Measurements from ENCODE around the gene ITIH4. TPM values are rescaled to one million over a fixed set of nuclear protein-coding genes. Genes with fewer than 3 reads are reported as not detected.
A peak's percentile ranks its signal among the peaks of the same experiment; 100 is the strongest.

Gene ITIH4
- total RNA-seq, 2 donors from 2014 or later, result 21.8 to 24.5 TPM

DNA sequence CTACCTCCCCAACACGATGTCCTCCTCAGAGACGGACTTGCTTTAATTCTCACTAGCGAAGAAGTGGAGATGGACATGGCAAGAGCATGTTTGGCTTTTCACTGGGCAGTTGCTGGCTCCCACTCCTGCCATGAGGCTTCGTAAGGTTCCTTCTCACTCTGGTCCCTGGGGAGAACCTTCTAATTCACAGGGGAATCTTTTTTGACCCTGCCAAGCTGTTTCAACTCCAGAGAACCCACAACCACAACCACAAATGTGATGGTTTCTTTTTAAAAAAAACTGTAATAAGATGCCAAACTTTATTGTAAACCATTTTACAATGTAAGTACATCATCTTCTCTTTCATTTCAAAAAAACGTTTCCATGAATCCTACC is 6.0 kb upstream of the ITIH4 start:
- Mint-ChIP-seq H3K27me3 (ENCODE audit: low read depth) (no peaks in the 10 kb centered on the region), H3K27ac (no peak overlapping the region), H3K36me3 (ENCODE audit: insufficient read depth in 2 of 2) (peaks cover 0 to 2% of the 10 kb centered on the region in 2 donors), H3K9me3 (no peaks in the 10 kb centered on the region), H3K4me1 (ENCODE audit: low read depth) (peaks cover 14% of the 10 kb centered on the region), H3K4me3 (no peak overlapping the region)
- no peak for ATAC-seq (replicated peaks in 1 of 2)
- DNase-seq, result no peak

DNA sequence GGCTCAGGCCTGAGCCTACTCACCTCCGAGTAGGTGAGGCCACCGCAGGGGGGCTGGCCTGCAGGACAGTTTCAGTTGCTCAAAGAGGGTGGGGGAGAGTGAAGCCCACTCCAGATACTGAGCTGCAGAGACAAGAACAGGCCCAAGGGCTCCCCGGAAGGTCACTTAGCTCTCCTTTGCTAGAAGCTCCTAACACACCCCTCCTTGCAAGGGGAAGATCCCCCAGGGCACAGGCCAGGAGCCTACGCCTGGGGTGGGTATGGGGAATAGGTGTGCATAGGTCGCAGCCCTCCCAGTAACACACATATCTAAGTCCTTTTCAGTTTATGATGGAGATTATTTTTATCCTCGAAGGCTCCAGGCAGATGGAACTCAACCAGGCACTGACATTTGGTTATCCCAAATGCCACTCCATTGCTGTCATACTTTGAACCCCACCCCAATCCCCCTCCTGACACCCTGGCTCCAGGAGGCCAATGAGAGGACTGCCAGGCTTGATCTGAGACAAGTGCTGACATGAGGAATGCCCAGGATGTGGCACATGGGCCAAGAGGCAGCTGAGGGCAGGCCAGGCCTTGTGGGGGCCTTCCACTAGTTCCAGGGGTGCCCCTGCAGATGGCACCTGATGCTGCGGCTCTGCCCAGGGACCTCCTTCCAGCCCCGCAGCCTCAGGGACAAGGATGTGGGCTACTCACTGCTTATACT is 5.4 kb upstream of the ITIH4 start:
- ATAC-seq (replicated peaks in 1 of 2) (no peak), DNase-seq (no peak)
- Mint-ChIP-seq H3K27me3 (ENCODE audit: low read depth) (no peaks in the 10 kb centered on the region), H3K36me3 (ENCODE audit: insufficient read depth in 2 of 2) (peaks cover 0 to 2% of the 10 kb centered on the region in 2 donors), H3K4me1 (ENCODE audit: low read depth) (peaks cover 19% of the 10 kb centered on the region), H3K27ac (no peak overlapping the region), H3K4me3 (no peak overlapping the region), H3K9me3 (no peaks in the 10 kb centered on the region)

DNA sequence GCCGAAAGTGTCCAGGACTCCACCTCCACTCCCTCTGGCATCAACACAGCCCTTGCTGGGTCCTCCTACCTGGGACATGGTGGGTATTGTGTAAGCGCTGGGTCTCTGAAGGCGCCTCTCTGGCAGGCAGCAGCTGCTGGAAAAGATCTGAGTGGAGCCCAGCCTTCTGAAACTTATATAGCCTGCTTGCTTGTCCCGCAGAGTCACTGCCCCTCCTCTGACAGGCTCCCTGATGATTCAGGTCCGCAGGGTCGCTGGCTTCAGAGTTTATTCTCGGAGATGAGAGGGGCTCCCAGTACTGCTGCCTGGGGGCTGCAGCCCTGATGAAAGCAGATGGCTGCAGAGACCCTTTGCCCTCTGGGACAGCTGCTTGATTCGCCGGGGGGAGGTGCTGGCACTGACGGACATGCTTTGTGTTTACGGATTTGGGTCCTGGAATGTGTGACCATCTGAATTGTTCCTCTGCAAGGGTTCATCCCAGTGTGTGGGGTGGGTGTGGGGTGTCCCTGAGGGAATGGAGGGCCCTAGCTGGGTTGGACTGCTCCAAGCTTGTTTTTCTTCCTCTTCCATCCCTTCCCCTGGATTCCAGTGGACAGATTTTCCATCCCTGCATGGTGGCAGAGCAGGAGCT is 4.5 kb upstream of the ITIH4 start, which contains the start of gene MUSTN1:
TSS of gene MUSTN1 (minus strand) at position 149 of the 631 bp plus-strand sequence. CDS start at position 78, 71 bp downstream.
- H3K27ac Mint-ChIP-seq, result no peak within 1 kb of the TSS
- H3K27me3 Mint-ChIP-seq (ENCODE audit: low read depth), result no peaks in the 10 kb centered on the region

DNA sequence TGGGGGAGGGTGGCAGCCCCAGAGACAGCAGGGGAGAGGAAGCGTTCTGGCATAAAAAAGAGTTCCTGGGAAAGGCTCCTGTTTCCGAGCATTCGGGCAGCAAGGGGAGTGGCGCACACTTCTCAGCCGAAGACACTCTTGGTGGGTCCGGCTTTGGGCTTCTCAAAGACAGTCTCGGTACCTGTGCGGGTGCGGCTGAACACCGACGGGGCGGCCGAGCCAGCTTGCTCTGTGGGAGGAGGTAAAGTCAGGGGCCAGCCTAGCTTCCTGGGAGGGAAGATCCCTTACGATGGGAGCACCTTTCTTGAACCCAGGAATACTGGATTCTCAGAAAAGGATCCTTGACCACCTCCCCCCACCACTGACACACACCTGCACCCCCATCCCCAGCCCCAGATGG is 2.7 kb upstream of the ITIH4 start:
- peaks cover 13% of the 10 kb centered on the region for H3K4me1 Mint-ChIP-seq (ENCODE audit: low read depth)
- no peaks in the 10 kb centered on the region for H3K36me3 Mint-ChIP-seq (ENCODE audit: insufficient read depth in 2 of 2)
- DNase-seq (no peak), ATAC-seq (replicated peaks in 1 of 2) (no peak)
- no peak overlapping the region for H3K4me3 Mint-ChIP-seq
- H3K9me3 Mint-ChIP-seq, result no peaks in the 10 kb centered on the region
- H3K27ac Mint-ChIP-seq, result no peak overlapping the region
- H3K27me3 Mint-ChIP-seq (ENCODE audit: low read depth), result no peaks in the 10 kb centered on the region

More for the DNA sequence above, 4.5 kb upstream of the ITIH4 start, which contains the start of gene MUSTN1:
- Mint-ChIP-seq H3K9me3 (no peaks in the 10 kb centered on the region), H3K36me3 (ENCODE audit: insufficient read depth in 2 of 2) (no peaks in the 10 kb centered on the region), H3K4me3 (no peak within 1 kb of the TSS), H3K4me1 (ENCODE audit: low read depth) (peaks cover 22% of the 10 kb centered on the region)
- ATAC-seq (replicated peaks in 1 of 2) (no peak), DNase-seq (no peak)

DNA sequence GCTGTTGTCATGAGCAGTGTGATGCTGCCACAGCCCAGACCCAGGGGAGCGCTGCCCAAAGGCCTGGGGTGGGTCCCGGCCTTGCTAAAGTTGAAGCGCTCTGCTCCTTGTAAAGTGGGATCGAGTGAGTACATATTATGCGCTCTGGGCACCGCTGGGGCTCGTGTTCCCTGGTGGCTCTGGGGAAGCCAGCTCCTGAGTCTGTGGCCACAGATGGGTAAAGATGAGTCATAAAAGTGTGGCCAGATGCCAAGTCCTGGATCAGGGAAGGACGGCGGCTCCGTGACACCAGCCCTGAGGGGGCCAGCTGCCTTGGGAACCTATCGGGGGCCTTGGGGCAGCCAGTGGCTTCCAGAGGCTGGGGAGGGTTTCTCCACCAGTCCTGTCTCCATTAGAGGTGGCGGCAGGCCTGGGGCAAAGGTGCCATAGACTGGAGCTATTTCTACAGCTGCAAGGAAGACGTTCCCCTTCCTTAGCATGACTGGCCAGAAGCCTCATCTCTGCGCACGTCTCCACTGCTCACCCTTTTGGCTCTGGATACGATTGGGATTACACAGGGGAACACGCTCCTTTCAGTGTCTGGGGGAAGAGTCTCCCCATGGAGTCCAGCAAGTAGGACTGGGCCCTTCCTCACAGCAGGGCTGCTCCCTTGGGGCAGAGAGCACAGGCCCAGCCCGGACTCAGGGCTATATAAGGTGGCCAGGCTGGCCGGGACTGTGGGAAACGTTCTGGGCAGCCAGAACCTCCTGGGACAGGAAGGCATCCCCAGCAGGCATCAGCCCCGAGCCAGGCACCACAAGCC is 1.2 kb upstream of the ITIH4 start:
- Mint-ChIP-seq H3K36me3 (ENCODE audit: insufficient read depth in 2 of 2) (no peaks in the 10 kb centered on the region), H3K4me1 (ENCODE audit: low read depth) (peaks cover 8% of the 10 kb centered on the region), H3K4me3 (no peak overlapping the region), H3K9me3 (no peaks in the 10 kb centered on the region), H3K27ac (no peak overlapping the region), H3K27me3 (ENCODE audit: low read depth) (no peaks in the 10 kb centered on the region)
- ATAC-seq (replicated peaks in 1 of 2) (no peak), DNase-seq (no peak)

DNA sequence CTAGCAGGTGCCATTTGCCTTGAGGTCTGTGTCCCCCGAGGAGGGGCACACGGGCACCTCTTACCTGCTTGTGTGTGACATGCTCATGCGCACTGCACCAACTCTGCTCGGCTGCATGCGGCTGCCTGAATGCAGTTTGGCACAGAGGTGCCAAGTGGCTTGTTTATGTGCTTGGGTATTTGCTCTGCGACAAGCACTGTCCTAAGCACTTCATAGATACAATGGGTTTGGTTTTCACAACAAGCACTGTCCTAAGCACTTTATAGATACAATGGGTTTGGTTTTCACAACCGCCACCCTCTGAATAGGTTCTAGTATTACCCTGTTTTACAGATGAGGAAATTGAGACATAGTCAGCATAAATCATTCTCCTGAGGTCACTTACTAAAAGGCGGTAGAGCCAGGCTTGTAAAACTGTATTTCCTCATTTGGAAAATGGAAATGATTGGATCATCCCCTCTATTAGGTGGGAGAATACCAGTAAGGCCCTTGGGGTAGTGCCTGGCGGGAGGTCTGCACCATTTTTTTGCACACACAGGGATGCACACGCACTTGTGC is 487 bp downstream of the ITIH4 start:
- ATAC-seq (replicated peaks in 1 of 2) (no peak), DNase-seq (no peak)
- H3K27me3 Mint-ChIP-seq (ENCODE audit: low read depth), result no peaks in the 10 kb centered on the region
- H3K27ac Mint-ChIP-seq, result no peak overlapping the region
- no peak overlapping the region for H3K4me3 Mint-ChIP-seq
- H3K36me3 Mint-ChIP-seq (ENCODE audit: insufficient read depth in 2 of 2), result no peaks in the 10 kb centered on the region
- peaks cover 8% of the 10 kb centered on the region for H3K4me1 Mint-ChIP-seq (ENCODE audit: low read depth)
- no peaks in the 10 kb centered on the region for H3K9me3 Mint-ChIP-seq

DNA sequence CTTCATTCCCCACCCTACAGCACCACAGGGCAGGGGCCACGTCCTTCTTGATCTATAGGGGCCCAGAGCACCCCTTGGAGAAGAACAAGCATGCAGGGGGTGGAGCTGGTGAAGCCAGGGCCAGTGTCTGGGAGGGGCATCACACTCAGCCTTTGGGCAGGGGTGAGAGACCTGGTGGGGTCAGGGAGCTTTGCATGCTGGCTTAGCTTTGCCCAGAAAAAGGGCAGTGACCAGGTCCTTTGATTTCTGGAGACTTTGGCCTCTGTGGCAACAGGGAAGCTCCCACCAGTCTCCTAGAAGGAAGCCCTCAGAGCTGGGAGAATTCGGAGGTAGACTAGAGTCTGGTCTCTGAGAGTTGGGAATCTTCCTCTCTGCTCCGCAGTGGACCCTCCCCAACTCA is 990 bp downstream of the ITIH4 start:
- Mint-ChIP-seq H3K27ac (no peak overlapping the region), H3K4me1 (ENCODE audit: low read depth) (peaks cover 8% of the 10 kb centered on the region), H3K36me3 (ENCODE audit: insufficient read depth in 2 of 2) (no peaks in the 10 kb centered on the region), H3K9me3 (no peaks in the 10 kb centered on the region), H3K4me3 (no peak overlapping the region), H3K27me3 (ENCODE audit: low read depth) (no peaks in the 10 kb centered on the region)
- ATAC-seq (replicated peaks in 1 of 2) (no peak), DNase-seq (no peak)

DNA sequence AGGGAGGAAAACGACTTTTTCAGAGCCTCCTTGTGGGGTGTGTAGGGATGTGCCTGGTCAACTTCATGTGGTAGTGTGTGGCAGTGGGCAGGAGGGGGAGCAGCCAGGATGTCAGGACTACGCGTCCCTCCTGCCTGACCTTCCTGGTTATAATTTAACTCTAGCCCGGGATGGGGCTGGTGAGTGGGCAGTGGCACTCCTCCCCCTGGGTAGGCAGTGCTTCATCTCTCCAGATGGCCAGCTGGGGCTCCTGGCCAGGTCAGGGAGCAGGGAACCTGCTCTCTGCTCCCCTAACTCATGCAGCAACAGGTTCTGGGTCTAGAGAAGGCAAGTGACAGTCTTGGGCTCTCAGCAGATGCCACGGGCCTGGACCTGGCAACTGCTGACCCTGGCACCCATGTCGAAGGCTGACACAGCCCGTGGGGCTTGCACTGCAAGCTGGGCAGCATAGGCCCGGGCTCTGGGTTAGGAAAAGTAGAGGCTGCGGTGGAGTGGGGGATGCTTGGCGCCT is 2.6 kb downstream of the ITIH4 start:
- DNase-seq, result no peak
- H3K36me3 Mint-ChIP-seq (ENCODE audit: insufficient read depth in 2 of 2), result no peaks in the 10 kb centered on the region
- no peaks in the 10 kb centered on the region for H3K27me3 Mint-ChIP-seq (ENCODE audit: low read depth)
- ATAC-seq (replicated peaks in 1 of 2), result no peak
- H3K9me3 Mint-ChIP-seq, result no peaks in the 10 kb centered on the region
- H3K4me3 Mint-ChIP-seq, result no peak overlapping the region
- H3K27ac Mint-ChIP-seq, result no peak overlapping the region
- peaks cover 8% of the 10 kb centered on the region for H3K4me1 Mint-ChIP-seq (ENCODE audit: low read depth)

DNA sequence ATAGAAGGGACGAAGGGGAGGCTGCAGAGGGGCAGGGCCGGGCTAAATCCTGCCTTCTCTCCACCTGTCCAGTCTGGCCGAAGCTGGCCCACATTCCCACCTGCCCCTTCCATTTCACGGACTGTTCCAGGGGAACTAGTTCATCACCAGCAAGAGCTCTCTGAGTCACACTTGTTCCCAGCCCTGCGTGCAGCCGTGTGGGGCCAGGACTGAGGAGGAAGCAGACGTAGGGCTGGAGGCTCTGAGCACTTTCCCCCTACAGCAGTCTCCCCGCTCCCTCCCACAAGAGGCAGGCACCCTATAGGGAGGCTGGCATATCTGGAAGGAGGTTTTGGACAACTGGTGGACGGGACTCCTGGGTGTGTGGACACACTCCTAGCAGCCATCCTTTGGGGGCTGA is 3.0 kb downstream of the ITIH4 start:
- H3K4me3 Mint-ChIP-seq, result no peak overlapping the region
- H3K4me1 Mint-ChIP-seq (ENCODE audit: low read depth), result peaks cover 8% of the 10 kb centered on the region
- ATAC-seq (replicated peaks in 1 of 2), result no peak
- DNase-seq, result no peak
- no peaks in the 10 kb centered on the region for H3K9me3 Mint-ChIP-seq
- H3K36me3 Mint-ChIP-seq (ENCODE audit: insufficient read depth in 2 of 2), result no peaks in the 10 kb centered on the region
- H3K27ac Mint-ChIP-seq, result no peak overlapping the region
- H3K27me3 Mint-ChIP-seq (ENCODE audit: low read depth), result no peaks in the 10 kb centered on the region

DNA sequence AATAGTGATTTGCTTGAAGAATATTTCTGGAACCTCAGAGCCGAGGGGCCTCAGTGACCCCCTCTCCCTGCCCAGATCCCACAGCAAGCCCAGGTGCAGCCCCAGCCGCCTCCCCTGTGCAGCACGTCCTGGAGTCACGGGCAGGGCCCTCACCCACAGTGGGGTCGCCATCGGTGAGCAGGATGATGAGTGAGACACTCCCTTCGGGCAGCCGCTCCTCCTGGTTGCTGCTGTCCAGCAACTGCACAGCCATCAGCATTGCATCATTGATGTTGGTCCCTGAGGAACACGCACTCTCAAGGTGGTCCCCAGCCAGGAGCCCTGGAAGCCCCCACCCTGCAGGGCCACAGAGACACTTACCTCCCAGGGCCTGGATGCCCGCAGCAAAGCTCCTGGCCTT is 6.4 kb downstream of the ITIH4 start:
- DNase-seq (no peak), ATAC-seq (replicated peaks in 1 of 2) (no peak)
- Mint-ChIP-seq H3K9me3 (no peaks in the 10 kb centered on the region), H3K36me3 (ENCODE audit: insufficient read depth in 2 of 2) (no peaks in the 10 kb centered on the region), H3K4me1 (ENCODE audit: low read depth) (no peaks in the 10 kb centered on the region), H3K4me3 (no peak overlapping the region), H3K27ac (no peak overlapping the region), H3K27me3 (ENCODE audit: low read depth) (no peaks in the 10 kb centered on the region)

DNA sequence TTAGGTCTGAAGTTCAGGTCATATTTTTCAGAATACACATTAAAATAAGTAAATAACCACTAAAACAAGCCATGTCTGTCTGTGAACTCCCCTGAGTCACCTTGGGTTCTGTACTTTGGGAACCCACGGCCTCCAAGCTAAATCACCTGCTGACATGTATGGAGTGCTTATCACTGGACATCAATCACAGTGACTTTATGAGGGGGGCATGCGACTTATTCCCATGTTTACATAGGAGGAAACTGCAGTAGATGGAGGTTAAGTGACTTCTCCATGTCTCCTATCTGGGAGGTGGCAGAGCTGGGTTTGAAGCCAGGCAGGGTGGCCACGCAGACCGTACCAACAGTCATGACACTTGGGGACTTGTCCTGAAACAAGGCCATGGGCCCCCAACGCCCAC is 8.1 kb downstream of the ITIH4 start:
- ATAC-seq (replicated peaks in 1 of 2) (no peak), DNase-seq (no peak)
- Mint-ChIP-seq H3K9me3 (no peaks in the 10 kb centered on the region), H3K36me3 (ENCODE audit: insufficient read depth in 2 of 2) (no peaks in the 10 kb centered on the region), H3K27ac (no peak overlapping the region), H3K4me3 (no peak overlapping the region), H3K27me3 (ENCODE audit: low read depth) (no peaks in the 10 kb centered on the region), H3K4me1 (ENCODE audit: low read depth) (no peaks in the 10 kb centered on the region)

DNA sequence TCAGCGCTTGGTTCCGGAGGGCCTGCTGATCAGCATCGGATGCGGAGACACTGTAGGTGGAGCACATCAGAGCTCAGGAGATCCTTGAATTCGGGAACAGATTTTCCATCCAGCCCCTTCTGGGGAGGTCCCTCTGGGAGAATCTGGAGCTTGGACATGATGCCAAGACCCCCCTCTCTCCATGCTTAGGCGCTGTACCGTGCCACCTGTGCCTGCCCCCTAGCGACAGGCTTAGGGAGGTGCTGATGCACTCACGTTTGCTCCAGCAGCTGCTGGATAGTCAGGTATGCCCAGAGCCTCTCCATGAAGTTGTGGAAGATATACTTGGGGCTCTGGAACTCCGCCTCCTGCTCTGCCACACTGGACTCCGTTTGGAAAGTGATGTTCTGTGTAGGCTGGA is 9.7 kb downstream of the ITIH4 start:
- Mint-ChIP-seq H3K27ac (no peak overlapping the region), H3K27me3 (ENCODE audit: low read depth) (no peaks in the 10 kb centered on the region), H3K36me3 (ENCODE audit: insufficient read depth in 2 of 2) (no peaks in the 10 kb centered on the region), H3K4me1 (ENCODE audit: low read depth) (no peaks in the 10 kb centered on the region), H3K9me3 (no peaks in the 10 kb centered on the region), H3K4me3 (no peak overlapping the region)
- DNase-seq (peak; percentile 26 to 38), ATAC-seq (replicated peaks in 1 of 2) (peak in 1 of 2 donors; percentile 42)

DNA sequence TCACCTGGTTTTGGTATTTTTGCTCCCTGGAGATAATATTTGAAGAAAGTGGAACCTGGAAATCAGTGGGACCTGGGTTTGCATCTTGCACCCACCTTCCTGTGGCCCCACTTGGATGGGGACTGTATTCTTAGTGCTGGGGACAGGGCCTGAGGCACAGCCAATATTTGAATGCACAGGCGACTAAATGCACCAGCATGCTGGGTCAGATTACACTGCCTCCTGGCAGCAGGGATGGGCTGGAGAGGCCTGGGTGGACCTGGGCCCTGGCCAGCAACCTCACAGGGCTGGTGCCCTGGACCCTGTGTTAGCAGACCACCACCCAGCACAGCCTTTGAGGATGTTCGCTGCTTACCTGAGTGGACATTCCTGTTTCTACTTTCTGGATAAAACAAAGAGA is 10.5 kb downstream of the ITIH4 start:
- no peaks in the 10 kb centered on the region for H3K27me3 Mint-ChIP-seq (ENCODE audit: low read depth)
- no peak for DNase-seq
- H3K9me3 Mint-ChIP-seq, result no peaks in the 10 kb centered on the region
- H3K36me3 Mint-ChIP-seq (ENCODE audit: insufficient read depth in 2 of 2), result no peaks in the 10 kb centered on the region
- ATAC-seq (replicated peaks in 1 of 2), result no peak
- H3K4me3 Mint-ChIP-seq, result no peak overlapping the region
- no peaks in the 10 kb centered on the region for H3K4me1 Mint-ChIP-seq (ENCODE audit: low read depth)
- no peak overlapping the region for H3K27ac Mint-ChIP-seq
